AG09309 (cell line): ENCODE measurements around the gene CDKL2.
A peak's percentile ranks its signal among the peaks of the same experiment; 100 is the strongest.

Source experiments
- DNase-seq: peaks from one replicate; pipeline ENCODE4 v3.0.0-alpha.2; 2010; ENCODE audit warnings: low read depth
- H3K4me3 ChIP-seq: 2 replicates; pipeline ENCODE4 v1.5.1; 2011; ENCODE audit warnings: mild to moderate bottlenecking, low read depth, low read length, moderate library complexity; ENCODE audit not compliant: control insufficient read depth
- CTCF ChIP-seq: IDR thresholded peaks from 2 replicates; pipeline ENCODE4 v1.5.1; 2011; ENCODE audit warnings: mild to moderate bottlenecking, low read depth, low read length, inconsistent platforms; ENCODE audit not compliant: insufficient read depth, control insufficient read depth; ENCODE audit errors: missing control alignments

CDKL2 gene

DNA sequence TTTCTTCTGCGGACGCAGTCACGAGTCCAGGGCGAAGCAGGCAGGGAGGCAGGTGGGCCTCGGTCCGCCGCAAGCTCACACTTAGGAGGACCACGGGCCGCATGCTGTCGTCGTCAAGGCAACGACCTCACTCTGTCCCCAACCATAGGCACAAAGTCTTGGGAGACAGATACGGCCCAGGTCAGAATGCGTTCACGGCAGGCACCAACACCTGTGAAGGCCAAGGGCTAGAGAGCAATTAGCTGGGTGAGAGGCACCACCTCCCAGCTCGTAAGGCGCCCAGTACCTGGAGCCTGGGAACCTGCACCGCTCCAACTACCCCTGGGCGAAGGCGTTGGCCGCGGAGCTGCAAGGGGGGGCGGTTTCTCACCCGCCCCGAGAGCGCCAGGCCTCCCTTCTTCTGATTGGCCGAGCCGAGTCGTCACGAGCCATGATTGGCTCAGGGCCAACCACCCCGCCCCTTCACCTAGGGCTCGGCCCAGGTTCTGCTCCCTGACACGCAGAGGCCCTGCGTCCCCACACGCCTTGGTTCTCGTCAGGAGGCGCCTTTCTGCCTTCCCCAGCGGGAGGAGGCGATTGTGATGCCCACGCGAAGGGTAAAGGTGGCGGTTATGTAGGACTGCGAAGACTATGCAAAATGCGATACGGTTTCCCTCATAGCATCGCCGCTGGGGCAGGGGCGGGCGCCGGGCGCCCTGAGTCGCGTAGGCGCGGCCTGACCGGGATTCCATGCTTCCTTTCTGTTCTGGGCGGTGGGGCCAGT is at the start of gene CDKL2:
Gene CDKL2 (minus strand): TSS at position 355 of the 763 bp plus-strand sequence. CDS start 4,540 bp downstream, outside the sequence.
- DNase-seq: no peak
- no peak for TF ChIP-seq CTCF
- H3K4me3 ChIP-seq: peak within 1 kb of the TSS; percentile 47

DNA sequence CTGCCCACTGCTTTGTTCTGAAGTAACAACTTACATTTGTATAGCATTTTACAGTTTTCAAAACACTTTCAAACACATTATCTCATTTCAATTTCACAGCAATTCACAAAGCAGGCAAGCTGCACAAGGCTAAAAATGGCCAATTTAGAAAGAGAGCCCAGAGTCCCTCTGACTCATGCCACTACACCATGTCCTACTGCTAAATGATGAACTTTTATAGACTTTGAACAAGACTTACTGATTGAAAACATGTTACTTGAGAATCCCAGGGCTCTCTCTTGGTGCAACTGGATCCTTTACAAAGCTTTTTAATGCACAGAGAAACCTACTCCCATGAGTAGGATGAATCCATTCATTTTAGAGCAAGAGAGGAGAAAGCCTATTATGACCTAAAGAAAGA is 48.6 kb upstream of the CDKL2 start:
- no peak overlapping the region for H3K4me3 ChIP-seq
- no peak for TF ChIP-seq CTCF
- DNase-seq: no peak

GRCh38 chr4:75678473-75678872 is 48.1 kb upstream of the CDKL2 start:
- no peak for TF ChIP-seq CTCF
- no peak overlapping the region for H3K4me3 ChIP-seq
- DNase-seq: no peak

GRCh38 chr4:75675004-75675531 is 44.7 kb upstream of the CDKL2 start:
- TF ChIP-seq CTCF: no peak
- DNase-seq: no peak
- no peak overlapping the region for H3K4me3 ChIP-seq

- no peak for TF ChIP-seq CTCF
- no peak for DNase-seq
- peak overlapping the region; percentile 86 for H3K4me3 ChIP-seq
Measured at GRCh38 chr4:75673959-75674328, 43.6 kb upstream of the CDKL2 start.

DNA sequence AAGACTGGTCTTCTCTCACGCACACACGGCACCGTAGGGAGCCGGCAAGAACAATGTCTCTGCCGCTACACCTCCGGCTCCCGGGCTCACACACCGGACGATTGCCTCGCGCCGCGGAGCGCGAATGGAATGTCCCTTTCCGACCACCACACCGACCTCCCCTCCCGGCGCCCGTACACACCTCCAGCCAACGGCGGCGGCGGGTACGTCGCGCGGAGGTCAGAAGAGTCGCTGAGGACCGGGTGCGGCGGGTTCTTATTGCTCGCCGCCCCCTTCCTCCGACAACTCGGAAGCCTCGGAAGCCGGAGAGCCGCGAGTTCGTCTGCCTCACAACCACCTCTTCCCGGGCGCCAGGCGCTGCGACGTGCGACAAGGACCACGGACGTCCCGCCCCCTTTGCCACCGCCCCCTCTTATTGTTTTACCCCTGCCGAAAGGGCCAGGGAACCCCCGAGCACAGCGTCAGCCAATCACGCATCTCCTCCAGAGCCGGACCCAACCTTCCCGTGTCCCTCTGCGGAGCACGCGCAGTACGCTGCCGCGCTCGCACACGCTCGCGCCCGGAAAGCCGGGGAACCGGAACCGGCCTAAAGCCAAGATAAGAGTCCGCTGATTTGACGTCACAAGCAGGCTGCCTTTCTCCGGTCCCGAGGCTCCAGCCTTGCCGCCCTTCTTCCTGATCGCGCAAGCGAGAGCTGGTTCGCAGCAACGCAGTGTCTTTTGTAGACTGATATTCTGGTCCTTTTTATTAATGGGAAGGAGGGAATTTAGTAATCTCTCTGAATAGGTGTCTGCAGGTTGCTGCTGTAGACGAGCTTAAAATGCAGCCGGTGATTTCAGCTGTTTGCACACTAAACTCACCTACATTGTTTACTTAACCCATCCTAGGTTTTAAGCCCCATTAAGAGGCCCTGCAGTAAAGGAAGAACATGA is 43.0 kb upstream of the CDKL2 start, which contains the start of gene G3BP2:
Gene G3BP2 (minus strand): TSS at position 385 of the 932 bp plus-strand sequence. CDS start 11,386 bp downstream, outside the sequence.
- peak; percentile 87 for DNase-seq
- peak within 1 kb of the TSS; percentile 86 for H3K4me3 ChIP-seq
- TF ChIP-seq CTCF: no peak
